ENCODE data around the gene CACNA1E.

Gene CACNA1E

DNA sequence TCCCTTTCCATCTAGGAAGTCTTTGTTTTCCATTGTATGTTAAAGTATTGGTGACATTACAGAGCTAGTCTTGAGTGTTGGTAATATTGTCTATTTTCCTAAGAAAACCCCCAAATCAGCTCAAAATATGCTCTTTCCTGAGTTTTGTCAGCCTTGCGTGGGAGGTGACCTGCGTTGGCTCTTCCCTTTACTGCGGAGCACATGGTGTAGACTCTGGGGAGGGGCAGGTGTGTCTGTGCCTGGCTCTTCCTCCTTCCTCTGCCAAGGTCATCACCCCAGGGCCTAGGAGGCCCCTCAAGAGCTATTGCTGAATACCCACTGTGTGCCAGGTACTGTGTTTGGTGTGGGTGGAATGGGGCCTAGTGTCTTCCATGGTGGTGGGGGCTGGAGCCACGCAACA lies 33.4 kb downstream of the CACNA1E start:
- no peak for ATAC-seq
- TF ChIP-seq PPARA (CRISPR knock-in tag; IDR thresholded peaks at IDR 0.05; ENCODE audit: borderline replicate concordance) (no peak), TCF4 (CRISPR knock-in tag; IDR thresholded peaks at IDR 0.05; ENCODE audit: borderline replicate concordance) (no peak), ZC3H10 (CRISPR knock-in tag; IDR thresholded peaks at IDR 0.05) (no peak), ZFP30 (CRISPR knock-in tag; IDR thresholded peaks at IDR 0.05) (no peak), ZNF70 (CRISPR knock-in tag; IDR thresholded peaks at IDR 0.05) (no peak), ZNF565 (CRISPR knock-in tag; conservative IDR thresholded peaks at IDR 0.05; ENCODE audit: low read depth) (no peak), SNAI2 (CRISPR knock-in tag; IDR thresholded peaks at IDR 0.05) (no peak), TOX (CRISPR knock-in tag; IDR thresholded peaks at IDR 0.05; ENCODE audit: borderline replicate concordance) (no peak), ARNTL (CRISPR knock-in tag; IDR thresholded peaks at IDR 0.05; ENCODE audit: borderline replicate concordance, low read depth) (no peak), BACH2 (CRISPR knock-in tag; IDR thresholded peaks at IDR 0.05; ENCODE audit: borderline replicate concordance) (no peak)
- TF ChIP-seq, protein P1, sequence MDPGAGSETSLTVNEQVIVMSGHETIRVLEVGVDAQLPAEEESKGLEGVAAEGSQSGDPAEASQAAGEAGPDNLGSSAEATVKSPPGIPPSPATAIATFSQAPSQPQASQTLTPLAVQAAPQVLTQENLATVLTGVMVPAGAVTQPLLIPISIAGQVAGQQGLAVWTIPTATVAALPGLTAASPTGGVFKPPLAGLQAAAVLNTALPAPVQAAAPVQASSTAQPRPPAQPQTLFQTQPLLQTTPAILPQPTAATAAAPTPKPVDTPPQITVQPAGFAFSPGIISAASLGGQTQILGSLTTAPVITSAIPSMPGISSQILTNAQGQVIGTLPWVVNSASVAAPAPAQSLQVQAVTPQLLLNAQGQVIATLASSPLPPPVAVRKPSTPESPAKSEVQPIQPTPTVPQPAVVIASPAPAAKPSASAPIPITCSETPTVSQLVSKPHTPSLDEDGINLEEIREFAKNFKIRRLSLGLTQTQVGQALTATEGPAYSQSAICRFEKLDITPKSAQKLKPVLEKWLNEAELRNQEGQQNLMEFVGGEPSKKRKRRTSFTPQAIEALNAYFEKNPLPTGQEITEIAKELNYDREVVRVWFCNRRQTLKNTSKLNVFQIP (CRISPR knock-in tag; IDR thresholded peaks at IDR 0.05; ENCODE audit: borderline replicate concordance, low read depth), result no peak
- TF ChIP-seq, protein P2, sequence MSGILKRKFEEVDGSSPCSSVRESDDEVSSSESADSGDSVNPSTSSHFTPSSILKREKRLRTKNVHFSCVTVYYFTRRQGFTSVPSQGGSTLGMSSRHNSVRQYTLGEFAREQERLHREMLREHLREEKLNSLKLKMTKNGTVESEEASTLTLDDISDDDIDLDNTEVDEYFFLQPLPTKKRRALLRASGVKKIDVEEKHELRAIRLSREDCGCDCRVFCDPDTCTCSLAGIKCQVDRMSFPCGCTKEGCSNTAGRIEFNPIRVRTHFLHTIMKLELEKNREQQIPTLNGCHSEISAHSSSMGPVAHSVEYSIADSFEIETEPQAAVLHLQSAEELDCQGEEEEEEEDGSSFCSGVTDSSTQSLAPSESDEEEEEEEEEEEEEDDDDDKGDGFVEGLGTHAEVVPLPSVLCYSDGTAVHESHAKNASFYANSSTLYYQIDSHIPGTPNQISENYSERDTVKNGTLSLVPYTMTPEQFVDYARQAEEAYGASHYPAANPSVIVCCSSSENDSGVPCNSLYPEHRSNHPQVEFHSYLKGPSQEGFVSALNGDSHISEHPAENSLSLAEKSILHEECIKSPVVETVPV (CRISPR knock-in tag; IDR thresholded peaks at IDR 0.05), result no peak
- TF ChIP-seq, protein P3, sequence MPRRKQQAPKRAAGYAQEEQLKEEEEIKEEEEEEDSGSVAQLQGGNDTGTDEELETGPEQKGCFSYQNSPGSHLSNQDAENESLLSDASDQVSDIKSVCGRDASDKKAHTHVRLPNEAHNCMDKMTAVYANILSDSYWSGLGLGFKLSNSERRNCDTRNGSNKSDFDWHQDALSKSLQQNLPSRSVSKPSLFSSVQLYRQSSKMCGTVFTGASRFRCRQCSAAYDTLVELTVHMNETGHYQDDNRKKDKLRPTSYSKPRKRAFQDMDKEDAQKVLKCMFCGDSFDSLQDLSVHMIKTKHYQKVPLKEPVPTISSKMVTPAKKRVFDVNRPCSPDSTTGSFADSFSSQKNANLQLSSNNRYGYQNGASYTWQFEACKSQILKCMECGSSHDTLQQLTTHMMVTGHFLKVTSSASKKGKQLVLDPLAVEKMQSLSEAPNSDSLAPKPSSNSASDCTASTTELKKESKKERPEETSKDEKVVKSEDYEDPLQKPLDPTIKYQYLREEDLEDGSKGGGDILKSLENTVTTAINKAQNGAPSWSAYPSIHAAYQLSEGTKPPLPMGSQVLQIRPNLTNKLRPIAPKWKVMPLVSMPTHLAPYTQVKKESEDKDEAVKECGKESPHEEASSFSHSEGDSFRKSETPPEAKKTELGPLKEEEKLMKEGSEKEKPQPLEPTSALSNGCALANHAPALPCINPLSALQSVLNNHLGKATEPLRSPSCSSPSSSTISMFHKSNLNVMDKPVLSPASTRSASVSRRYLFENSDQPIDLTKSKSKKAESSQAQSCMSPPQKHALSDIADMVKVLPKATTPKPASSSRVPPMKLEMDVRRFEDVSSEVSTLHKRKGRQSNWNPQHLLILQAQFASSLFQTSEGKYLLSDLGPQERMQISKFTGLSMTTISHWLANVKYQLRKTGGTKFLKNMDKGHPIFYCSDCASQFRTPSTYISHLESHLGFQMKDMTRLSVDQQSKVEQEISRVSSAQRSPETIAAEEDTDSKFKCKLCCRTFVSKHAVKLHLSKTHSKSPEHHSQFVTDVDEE (CRISPR knock-in tag; IDR thresholded peaks at IDR 0.05), result no peak
- TF ChIP-seq, protein P4, sequence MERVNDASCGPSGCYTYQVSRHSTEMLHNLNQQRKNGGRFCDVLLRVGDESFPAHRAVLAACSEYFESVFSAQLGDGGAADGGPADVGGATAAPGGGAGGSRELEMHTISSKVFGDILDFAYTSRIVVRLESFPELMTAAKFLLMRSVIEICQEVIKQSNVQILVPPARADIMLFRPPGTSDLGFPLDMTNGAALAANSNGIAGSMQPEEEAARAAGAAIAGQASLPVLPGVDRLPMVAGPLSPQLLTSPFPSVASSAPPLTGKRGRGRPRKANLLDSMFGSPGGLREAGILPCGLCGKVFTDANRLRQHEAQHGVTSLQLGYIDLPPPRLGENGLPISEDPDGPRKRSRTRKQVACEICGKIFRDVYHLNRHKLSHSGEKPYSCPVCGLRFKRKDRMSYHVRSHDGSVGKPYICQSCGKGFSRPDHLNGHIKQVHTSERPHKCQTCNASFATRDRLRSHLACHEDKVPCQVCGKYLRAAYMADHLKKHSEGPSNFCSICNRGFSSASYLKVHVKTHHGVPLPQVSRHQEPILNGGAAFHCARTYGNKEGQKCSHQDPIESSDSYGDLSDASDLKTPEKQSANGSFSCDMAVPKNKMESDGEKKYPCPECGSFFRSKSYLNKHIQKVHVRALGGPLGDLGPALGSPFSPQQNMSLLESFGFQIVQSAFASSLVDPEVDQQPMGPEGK (CRISPR knock-in tag; IDR thresholded peaks at IDR 0.05; ENCODE audit: borderline replicate concordance), result no peak

DNA sequence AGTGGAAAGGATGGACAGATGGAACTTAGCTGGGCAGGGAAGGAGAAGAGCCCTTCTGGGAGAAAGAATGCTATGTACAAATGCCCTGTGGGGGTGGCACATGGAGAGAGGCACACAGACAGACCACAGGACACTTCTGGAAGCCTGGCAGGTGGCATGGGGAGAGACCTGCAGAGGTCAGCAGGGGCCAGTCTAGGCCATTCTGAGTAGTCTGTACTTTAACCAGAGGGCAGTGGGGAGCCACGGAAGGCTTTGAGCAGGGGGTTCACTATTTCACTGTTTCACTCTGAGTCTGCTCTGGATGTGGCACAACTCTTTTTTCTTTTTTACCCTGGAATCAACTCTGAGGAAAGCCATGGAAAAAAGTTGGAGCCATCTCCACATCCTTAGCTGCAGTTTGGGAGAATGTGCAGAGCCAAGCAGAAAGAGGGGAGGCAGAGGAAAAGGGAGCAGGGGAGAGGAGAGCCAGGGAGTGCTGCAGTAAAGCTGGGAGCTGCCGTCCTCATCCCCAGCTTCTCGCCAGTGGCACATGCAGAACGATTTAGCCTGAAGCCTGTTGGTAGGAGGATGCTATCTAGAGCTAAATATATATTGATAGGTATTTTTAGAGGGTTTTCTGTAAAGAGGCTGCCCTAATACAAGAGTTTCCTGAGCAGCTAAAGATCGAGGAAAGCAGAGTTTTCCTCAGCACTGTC lies 34.0 kb downstream of the CACNA1E start:
- no peak for TF ChIP-seq GLIS3 (CRISPR knock-in tag; IDR thresholded peaks at IDR 0.05)
- no peak for TF ChIP-seq ESRRG (CRISPR knock-in tag; IDR thresholded peaks at IDR 0.05)
- no peak for TF ChIP-seq BACH2 (CRISPR knock-in tag; IDR thresholded peaks at IDR 0.05; ENCODE audit: borderline replicate concordance)
- TF ChIP-seq ZFP3 (CRISPR knock-in tag; IDR thresholded peaks at IDR 0.05), result no peak
- TF ChIP-seq CSDC2 (CRISPR knock-in tag; IDR thresholded peaks at IDR 0.05), result no peak
- no peak for TF ChIP-seq TOX (CRISPR knock-in tag; IDR thresholded peaks at IDR 0.05; ENCODE audit: borderline replicate concordance)
- no peak for TF ChIP-seq ZC3H10 (CRISPR knock-in tag; IDR thresholded peaks at IDR 0.05)
- no peak for TF ChIP-seq ARNTL (CRISPR knock-in tag; IDR thresholded peaks at IDR 0.05; ENCODE audit: borderline replicate concordance, low read depth)
- TF ChIP-seq PPARA (CRISPR knock-in tag; IDR thresholded peaks at IDR 0.05; ENCODE audit: borderline replicate concordance), result no peak
- no peak for ATAC-seq

DNA sequence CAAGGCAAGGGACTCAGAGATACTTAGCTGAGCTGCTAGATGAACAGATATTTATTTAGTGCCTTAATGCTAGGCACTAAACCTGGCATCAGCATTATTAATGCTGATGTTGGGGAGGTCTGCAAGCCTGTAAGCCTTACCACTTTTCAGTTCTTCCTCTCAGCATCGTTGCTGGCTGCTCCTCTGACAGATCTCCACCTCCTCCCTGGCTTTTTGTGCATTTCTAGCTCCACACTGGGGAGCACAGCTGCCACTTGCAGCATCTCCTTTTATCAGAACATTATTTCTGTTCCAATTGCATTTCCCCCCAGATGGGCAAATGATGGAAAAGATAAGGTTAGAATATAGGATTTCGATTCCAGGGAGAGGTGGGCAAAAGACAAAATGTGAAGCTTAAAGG lies 34.8 kb downstream of the CACNA1E start:
- no peak for ATAC-seq
- TF ChIP-seq, protein P5, sequence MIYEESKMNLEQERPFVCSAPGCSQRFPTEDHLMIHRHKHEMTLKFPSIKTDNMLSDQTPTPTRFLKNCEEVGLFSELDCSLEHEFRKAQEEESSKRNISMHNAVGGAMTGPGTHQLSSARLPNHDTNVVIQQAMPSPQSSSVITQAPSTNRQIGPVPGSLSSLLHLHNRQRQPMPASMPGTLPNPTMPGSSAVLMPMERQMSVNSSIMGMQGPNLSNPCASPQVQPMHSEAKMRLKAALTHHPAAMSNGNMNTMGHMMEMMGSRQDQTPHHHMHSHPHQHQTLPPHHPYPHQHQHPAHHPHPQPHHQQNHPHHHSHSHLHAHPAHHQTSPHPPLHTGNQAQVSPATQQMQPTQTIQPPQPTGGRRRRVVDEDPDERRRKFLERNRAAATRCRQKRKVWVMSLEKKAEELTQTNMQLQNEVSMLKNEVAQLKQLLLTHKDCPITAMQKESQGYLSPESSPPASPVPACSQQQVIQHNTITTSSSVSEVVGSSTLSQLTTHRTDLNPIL (CRISPR knock-in tag; IDR thresholded peaks at IDR 0.05; ENCODE audit: low read depth), result no peak
- TF ChIP-seq TOX (CRISPR knock-in tag; IDR thresholded peaks at IDR 0.05; ENCODE audit: borderline replicate concordance) (no peak), ZNF70 (CRISPR knock-in tag; IDR thresholded peaks at IDR 0.05) (no peak), BACH2 (CRISPR knock-in tag; IDR thresholded peaks at IDR 0.05; ENCODE audit: borderline replicate concordance) (no peak), GLIS3 (CRISPR knock-in tag; IDR thresholded peaks at IDR 0.05) (no peak), ZFP30 (CRISPR knock-in tag; IDR thresholded peaks at IDR 0.05) (no peak), ISL1 (CRISPR knock-in tag; IDR thresholded peaks at IDR 0.05) (no peak), ZFP3 (CRISPR knock-in tag; IDR thresholded peaks at IDR 0.05) (no peak), OSR1 (CRISPR knock-in tag; IDR thresholded peaks at IDR 0.05) (no peak)
- TF ChIP-seq, protein P4 (CRISPR knock-in tag; IDR thresholded peaks at IDR 0.05; ENCODE audit: borderline replicate concordance), result no peak
- TF ChIP-seq, protein P3 (CRISPR knock-in tag; IDR thresholded peaks at IDR 0.05), result no peak

Measured in SK-N-SH treated with all-trans-retinoic acid at 6 μM for 48 hours (cell line).